Measurements from ENCODE around the gene HACD2.

DNA sequence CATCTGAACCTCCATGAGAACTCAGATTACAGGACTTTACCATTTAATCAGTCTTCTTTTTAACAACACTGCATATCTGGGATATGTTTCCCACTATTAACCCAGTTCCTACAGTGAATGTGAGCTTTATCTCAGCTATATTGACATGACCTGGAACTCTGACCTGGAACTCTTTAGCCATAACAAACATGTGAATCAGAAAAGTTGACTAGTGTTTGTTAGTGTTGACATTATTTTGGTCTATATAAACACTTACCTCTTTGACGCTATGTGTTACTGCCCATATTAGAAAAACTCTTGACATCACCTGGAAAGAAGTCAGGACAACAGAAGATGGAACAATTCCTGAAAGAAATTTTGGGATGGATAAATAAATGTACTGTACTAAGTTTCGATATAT lies 56.7 kb downstream of the HACD2 start:
- TF ChIP-seq CTCF (IDR thresholded peaks at IDR 0.05; ENCODE audit: insufficient read depth, low read depth, low read length) (no peak), EZH2 (IDR thresholded peaks at IDR 0.05; ENCODE audit: insufficient read depth, low read length) (no peak)
